ENCODE data around the gene COL18A1. TPM values are rescaled to one million over a fixed set of nuclear protein-coding genes. Genes with fewer than 3 reads are reported as not detected.
A peak's percentile ranks its signal among the peaks of the same experiment; 100 is the strongest.

The COL18A1 gene
- total and polyA plus RNA-seq, 8 donors = 38.7 to 301 (median 77.8) TPM

DNA sequence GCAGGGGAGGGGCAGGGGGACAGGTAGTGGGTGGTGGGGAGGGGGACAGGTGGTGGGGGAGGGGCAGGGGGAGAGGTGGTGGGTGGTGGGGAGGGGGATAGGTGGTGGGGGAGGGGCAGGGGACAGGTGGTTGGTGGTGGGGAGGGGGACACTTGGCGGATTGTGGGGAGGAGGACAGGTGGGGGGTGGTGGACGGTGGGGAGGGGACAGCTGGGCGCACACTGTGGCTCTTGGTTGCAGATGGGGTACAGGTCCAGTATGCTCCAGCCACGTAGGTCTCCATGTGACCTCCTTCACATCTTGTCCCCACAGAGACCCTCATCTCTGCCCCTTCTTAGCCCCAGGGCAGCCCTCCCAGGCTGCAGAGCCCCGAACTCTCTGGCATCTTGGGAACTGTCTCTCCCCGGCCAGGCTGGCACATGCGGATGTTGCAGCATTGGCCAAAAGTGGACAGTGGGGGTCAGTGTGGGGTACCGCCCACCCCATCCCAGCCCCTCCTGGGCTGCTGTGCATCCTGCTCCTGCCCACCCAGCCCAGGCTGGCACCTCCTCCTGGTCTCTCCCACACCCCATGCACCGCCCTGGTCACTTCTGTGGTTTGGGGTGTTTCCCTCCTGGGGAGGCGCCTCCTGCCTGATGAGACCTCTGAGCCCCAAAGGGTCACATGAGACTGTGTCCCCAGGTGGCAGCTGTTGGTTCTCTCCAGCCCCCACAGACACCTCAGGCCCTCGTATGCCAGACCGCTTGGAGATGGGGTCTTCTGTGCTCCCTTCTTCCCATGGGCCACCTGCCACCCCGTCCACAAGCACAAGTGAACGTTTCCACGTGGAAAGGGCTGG lies 144.9 kb downstream of the COL18A1 start:
- Histone ChIP-seq H3K4me1 (no peaks in the 10 kb centered on the region), H3K4me3 (no peak overlapping the region), H3K27ac (peak overlapping the region in 1 of 4 donors; percentile 17), H3K27me3 (no peaks in the 10 kb centered on the region), H3K36me3 (no peaks in the 10 kb centered on the region), H3K9me3 (no peaks in the 10 kb centered on the region)
- peak in 2 of 6 donors; percentile 30 to 53 for DNase-seq
- ATAC-seq = no peak
- intact Hi-C loops (cut with DNase I) = loop anchor here in 1 of 3 donors (10.0 kb wide), 1 partner anchor 265 kb away; no protein-coding TSS in a partner anchor
- 64 to 72% methylated on average over 10 to 15 of the region's 15 CpGs for WGBS, 2 donors
- no peak for FAIRE-seq
- TF ChIP-seq, protein P1, sequence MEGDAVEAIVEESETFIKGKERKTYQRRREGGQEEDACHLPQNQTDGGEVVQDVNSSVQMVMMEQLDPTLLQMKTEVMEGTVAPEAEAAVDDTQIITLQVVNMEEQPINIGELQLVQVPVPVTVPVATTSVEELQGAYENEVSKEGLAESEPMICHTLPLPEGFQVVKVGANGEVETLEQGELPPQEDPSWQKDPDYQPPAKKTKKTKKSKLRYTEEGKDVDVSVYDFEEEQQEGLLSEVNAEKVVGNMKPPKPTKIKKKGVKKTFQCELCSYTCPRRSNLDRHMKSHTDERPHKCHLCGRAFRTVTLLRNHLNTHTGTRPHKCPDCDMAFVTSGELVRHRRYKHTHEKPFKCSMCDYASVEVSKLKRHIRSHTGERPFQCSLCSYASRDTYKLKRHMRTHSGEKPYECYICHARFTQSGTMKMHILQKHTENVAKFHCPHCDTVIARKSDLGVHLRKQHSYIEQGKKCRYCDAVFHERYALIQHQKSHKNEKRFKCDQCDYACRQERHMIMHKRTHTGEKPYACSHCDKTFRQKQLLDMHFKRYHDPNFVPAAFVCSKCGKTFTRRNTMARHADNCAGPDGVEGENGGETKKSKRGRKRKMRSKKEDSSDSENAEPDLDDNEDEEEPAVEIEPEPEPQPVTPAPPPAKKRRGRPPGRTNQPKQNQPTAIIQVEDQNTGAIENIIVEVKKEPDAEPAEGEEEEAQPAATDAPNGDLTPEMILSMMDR (IDR thresholded peaks at IDR 0.05) = no peak

- Histone ChIP-seq H3K27ac (peak overlapping the region in 2 of 4 donors; percentile 59 to 60), H3K9me3 (no peaks in the 10 kb centered on the region), H3K4me3 (no peak overlapping the region), H3K4me1 (no peaks in the 10 kb centered on the region), H3K36me3 (no peaks in the 10 kb centered on the region), H3K27me3 (no peaks in the 10 kb centered on the region)
- TF ChIP-seq, protein P1 (IDR thresholded peaks at IDR 0.05) = no peak
- DNase-seq = peak in 2 of 6 donors; percentile 35 to 50
- no peak for FAIRE-seq
- WGBS, 2 donors = 40 to 51% methylated on average over 14 to 16 of the region's 17 CpGs
- intact Hi-C loops (cut with DNase I) = loop anchor here in 1 of 3 donors (10.0 kb wide), 1 partner anchor 264 kb away; no protein-coding TSS in a partner anchor
- peak in 2 of 4 donors; percentile 6 to 26 for ATAC-seq
Measured at GRCh38 chr21:45550522-45551210, 145.7 kb downstream of the COL18A1 start.

- FAIRE-seq (no peak), DNase-seq (peak in 2 of 6 donors; percentile 13), ATAC-seq (no peak)
- H3K4me3 ChIP-seq = no peak overlapping the region
- H3K27me3 ChIP-seq = no peaks in the 10 kb centered on the region
- WGBS, 2 donors = 50 to 68% methylated on average over 8 of the region's 8 CpGs
- H3K4me1 ChIP-seq = no peaks in the 10 kb centered on the region
- H3K9me3 ChIP-seq = no peaks in the 10 kb centered on the region
- intact Hi-C loops (cut with DNase I) = loop anchor here in 1 of 3 donors (10.0 kb wide), 1 partner anchor 263 kb away; no protein-coding TSS in a partner anchor
- no peaks in the 10 kb centered on the region for H3K36me3 ChIP-seq
- H3K27ac ChIP-seq = peak overlapping the region in 2 of 4 donors; percentile 59 to 60
- TF ChIP-seq, protein P1 (IDR thresholded peaks at IDR 0.05) = no peak
Measured at GRCh38 chr21:45551316-45551715, 146.4 kb downstream of the COL18A1 start.

GRCh38 chr21:45551783-45552695 lies 147.1 kb downstream of the COL18A1 start:
- TF ChIP-seq, protein P1 (IDR thresholded peaks at IDR 0.05) = no peak
- Histone ChIP-seq H3K4me1 (no peaks in the 10 kb centered on the region), H3K27ac (peak overlapping the region in 1 of 4 donors; percentile 60), H3K27me3 (no peaks in the 10 kb centered on the region), H3K36me3 (no peaks in the 10 kb centered on the region), H3K9me3 (no peaks in the 10 kb centered on the region), H3K4me3 (no peak overlapping the region)
- DNase-seq = peak in 4 of 6 donors; percentile 13 to 56 (median 36)
- FAIRE-seq = no peak
- no peak for ATAC-seq
- intact Hi-C loops (cut with DNase I) = loop anchor here in 1 of 3 donors (10.0 kb wide), 1 partner anchor 263 kb away; no protein-coding TSS in a partner anchor
- 82 to 83% methylated on average over 35 of the region's 35 CpGs for WGBS, 2 donors
